Gastroesophageal sphincter (tissue), 3 donors: ENCODE measurements around the gene IRF2BPL.

ENCODE experiments used
- CTCF ChIP-seq, 4 experiments: fragments of 200-600 bp in 2 of 4; fragments of 450-650 bp in 2 of 4; sonication (generic) in 1 of 4; IDR thresholded peaks; one replicate each; pipeline ENCODE4 v1.5.1; 2017 to 2019; ENCODE audit warnings: antibody characterized with exemption in 4 of 4, mild to moderate bottlenecking in 2 of 4, moderate library complexity in 2 of 4
- POLR2A ChIP-seq, 2 donors: fragments of 450-650 bp; IDR thresholded peaks; one replicate each; pipeline ENCODE4 v1.6.1; 2017; ENCODE audit warnings: antibody characterized with exemption in 2 of 2, mild to moderate bottlenecking in 2 of 2, moderate library complexity in 1 of 2

GRCh38 chr14:77027538-77028383, 747 bp downstream of the IRF2BPL start:
- TF ChIP-seq POLR2A (IDR thresholded peaks at IDR 0.05) (peak; percentile 56 to 69), CTCF (IDR thresholded peaks at IDR 0.05) (peak in 1 of 4 experiments; percentile 54)
